Spleen (tissue), 11 donors: ENCODE data around the gene PKD1L1. TPM values are rescaled to one million over a fixed set of nuclear protein-coding genes. Genes with fewer than 3 reads are reported as not detected.

Source experiments
- DNase-seq: peaks from one replicate; pipeline ENCODE4 v3.0.0-alpha.2; 2020
- H3K27ac ChIP-seq, 8 donors: fragments of 200-600 bp; sonication (generic) in 7 of 8; 1 replicate in 4 of 8; 2 replicates in 4 of 8; pipeline versions ENCODE4 v1.5.0 to v1.8.0; 2016 to 2021; ENCODE audit warnings: inconsistent platforms in 4 of 8, mild to moderate bottlenecking in 4 of 8, moderate library complexity in 1 of 8
- H3K27me3 ChIP-seq, 7 donors: fragments of 200-600 bp; sonication (generic) in 6 of 7; replicated peaks in 1 of 7; 1 replicate in 4 of 7; 2 replicates in 3 of 7; pipeline versions ENCODE4 v1.5.0 to v1.8.0; 2016 to 2021; ENCODE audit warnings: inconsistent platforms in 3 of 7, mild to moderate bottlenecking in 1 of 7
- H3K36me3 ChIP-seq, 6 donors: fragments of 200-600 bp; sonication (generic) in 5 of 6; 1 replicate in 4 of 6; 2 replicates in 2 of 6; pipeline versions ENCODE4 v1.5.0 to v1.8.0; 2016 to 2021; ENCODE audit warnings: inconsistent platforms in 2 of 6
- H3K4me1 ChIP-seq, 6 donors: fragments of 200-600 bp; sonication (generic) in 5 of 6; 1 replicate in 3 of 6; 2 replicates in 3 of 6; pipeline versions ENCODE4 v1.5.0 to v1.8.0; 2016 to 2021; ENCODE audit warnings: inconsistent platforms in 3 of 6
- H3K4me3 ChIP-seq, 8 donors: fragments of 200-600 bp; sonication (generic) in 7 of 8; 1 replicate in 4 of 8; 2 replicates in 4 of 8; pipeline versions ENCODE4 v1.5.0 to v1.8.0; 2016 to 2021; ENCODE audit warnings: inconsistent platforms in 4 of 8, mild to moderate bottlenecking in 4 of 8, moderate library complexity in 2 of 8
- H3K9me3 ChIP-seq, 8 donors: fragments of 200-600 bp; sonication (generic) in 7 of 8; 1 replicate in 4 of 8; 2 replicates in 4 of 8; pipeline versions ENCODE4 v1.5.0 to v1.8.0; 2016 to 2021; ENCODE audit warnings: inconsistent platforms in 4 of 8
- CTCF ChIP-seq, 11 experiments: fragments of 200-600 bp in 7 of 11; fragments of 450-650 bp in 4 of 11; sonication (generic) in 4 of 11; IDR thresholded peaks in 8 of 11; conservative IDR thresholded peaks in 3 of 11; 1 replicate in 7 of 11; 2 replicates in 4 of 11; pipeline versions ENCODE4 v1.4.0 to v1.8.0; 2016 to 2021; ENCODE audit warnings: antibody characterized with exemption in 11 of 11, inconsistent platforms in 4 of 11, mild to moderate bottlenecking in 1 of 11
- POLR2A ChIP-seq, 3 donors: fragments of 450-650 bp; IDR thresholded peaks; one replicate each; pipeline ENCODE4 v1.5.1; 2017; ENCODE audit warnings: antibody characterized with exemption in 3 of 3, mild to moderate bottlenecking in 1 of 3
- POLR2AphosphoS5 ChIP-seq, 3 donors: sonication (generic); formaldehyde crosslinking; IDR thresholded peaks; one replicate each; pipeline ENCODE4 v1.5.1; 2017; ENCODE audit warnings: antibody characterized with exemption in 3 of 3
- WGBS, 5 donors: extraction: QIAGEN DNeasy Blood & Tissue Kit in 3 of 5; methylation state at CpG; one replicate each; pipeline versions ENCODE4 v1.1.5 to v1.1.7; 2013 to 2018; 5-methylcytosine and 5-hydroxymethylcytosine counted together
- intact Hi-C: fragments of 100-400 bp; cut with DNase I; formaldehyde crosslinking; loops from one replicate; pipeline ENCODE4 v1.15.0; 2023; ENCODE audit warnings: low total_unique reads
- polyA plus RNA-seq, 3 donors: library from polyadenylated mRNA; stranded (reverse); fragments of 200-250 nt; gene quantifications; one replicate each; pipeline ENCODE4 v1.2.1, GENCODE V29; 2013
- total RNA-seq, 7 donors: library from RNA; depleted of rRNA in 3 of 7; stranded (reverse); fragments of >200 nt in 3 of 7; fragmentation: NEBNext Ultra II Directional in 4 of 7; extraction: Animal tissue kit (Norgen Biotek cat#: 25700) in 4 of 7; gene quantifications; one replicate each; pipeline versions ENCODE4 v1.1.0 to v1.2.1, GENCODE V29; 2016 to 2021
- donor health status: healthy with polysubstance abuse.
- donor health status: DM: no; HTN: no; CAD: no; lungs with moderate emphysema.
- donor health status: DM: no; HTN: no; CAD: no.
- donor health status: Bipolar disorder and iron deficiency.
- donor health status: healthy.
- donor health status: DM: no; HTN: no; CAD: no.
- donor health status: DM: yes; HTN: yes; CAD: no.

Gene PKD1L1
- total and polyA plus RNA-seq, 10 donors = 0.28 to 1.3 (median 0.49) TPM

DNA sequence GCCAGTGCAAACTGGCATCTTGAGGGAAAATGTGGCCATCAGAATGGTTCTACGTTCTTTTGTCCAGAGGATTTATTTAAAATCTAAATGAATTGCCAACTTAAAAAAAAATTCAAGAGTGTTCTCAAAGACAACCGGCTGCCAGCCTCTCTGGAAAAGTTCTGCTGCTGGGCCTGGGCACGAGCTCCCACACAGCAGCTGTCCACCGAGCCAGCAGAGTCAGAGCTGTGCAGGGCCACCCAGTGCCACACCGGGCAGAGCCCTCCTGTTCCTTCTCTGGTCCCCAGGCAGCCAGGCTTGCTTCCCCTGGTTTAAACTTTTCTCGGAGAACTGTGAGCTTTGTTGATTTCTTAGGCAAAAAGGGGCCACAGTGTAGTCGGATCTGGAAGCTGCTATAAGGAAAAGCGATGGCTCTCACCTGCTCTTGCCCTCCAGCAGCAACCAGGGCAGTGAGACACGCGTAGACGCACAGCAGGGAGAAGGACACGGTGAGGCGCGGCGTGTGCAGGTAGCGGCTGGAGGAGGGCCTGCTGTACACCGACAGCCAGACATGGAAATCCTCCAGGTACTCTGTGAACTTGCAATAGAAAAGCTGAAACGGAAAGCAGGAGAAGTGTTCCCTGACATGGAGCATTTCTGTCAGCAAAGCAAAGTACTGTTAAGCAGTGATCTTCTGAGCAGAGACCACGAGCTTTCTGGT lies 111.6 kb downstream of the PKD1L1 start:
- DNase-seq = no peak
- Histone ChIP-seq H3K27ac (no peak overlapping the region), H3K36me3 (no peaks in the 10 kb centered on the region), H3K4me3 (no peak overlapping the region), H3K27me3 (no peaks in the 10 kb centered on the region), H3K9me3 (no peaks in the 10 kb centered on the region), H3K4me1 (peaks cover 0 to 9% (median 3%) of the 10 kb centered on the region in 6 donors)
- 90 to 94% (median 93%) methylated on average over 19 of the region's 19 CpGs for WGBS, 5 donors
- no peak for TF ChIP-seq POLR2A (IDR thresholded peaks at IDR 0.05)
- no peak for TF ChIP-seq CTCF (IDR thresholded peaks at IDR 0.05 in 8 of 11, conservative IDR thresholded peaks at IDR 0.05 in 3 of 11)
- TF ChIP-seq POLR2AphosphoS5 (IDR thresholded peaks at IDR 0.05) = no peak
- intact Hi-C loops = no loop called here

GRCh38 chr7:47836080-47836479 lies 112.2 kb downstream of the PKD1L1 start:
- WGBS, 5 donors = 87 to 96% (median 92%) methylated on average over 11 of the region's 11 CpGs
- intact Hi-C loops = no loop called here
- no peak for TF ChIP-seq POLR2AphosphoS5 (IDR thresholded peaks at IDR 0.05)
- no peak for TF ChIP-seq CTCF (IDR thresholded peaks at IDR 0.05 in 8 of 11, conservative IDR thresholded peaks at IDR 0.05 in 3 of 11)
- no peak for TF ChIP-seq POLR2A (IDR thresholded peaks at IDR 0.05)

DNA sequence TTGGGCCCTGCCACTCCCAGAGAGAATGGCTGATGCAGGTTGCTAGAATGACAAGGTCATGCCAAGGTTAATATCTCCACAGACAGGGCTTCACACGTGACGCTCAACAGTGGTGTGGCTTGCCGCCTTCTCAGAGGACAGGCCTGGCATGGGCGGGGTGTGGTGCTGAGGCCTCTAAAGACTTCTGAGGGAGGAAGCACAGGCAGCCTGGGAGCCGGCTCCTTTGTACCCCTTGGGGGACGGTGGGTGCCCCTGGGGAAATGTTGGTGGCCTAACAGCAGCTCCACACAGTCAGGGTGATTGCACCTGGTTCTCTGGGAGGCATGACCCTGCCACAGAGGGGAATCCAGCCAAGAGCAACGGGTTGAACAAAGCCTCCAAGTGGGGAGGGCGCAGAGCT lies 115.1 kb downstream of the PKD1L1 start:
- H3K27me3 ChIP-seq = no peaks in the 10 kb centered on the region
- DNase-seq = no peak
- intact Hi-C loops = no loop called here
- 60 to 75% (median 65%) methylated on average over 1 to 8 of the region's 8 CpGs for WGBS, 5 donors
- TF ChIP-seq POLR2A (IDR thresholded peaks at IDR 0.05) (no peak), POLR2AphosphoS5 (IDR thresholded peaks at IDR 0.05) (peak in 1 of 3 donors; percentile 54)
- H3K4me3 ChIP-seq = no peak overlapping the region
- no peaks in the 10 kb centered on the region for H3K36me3 ChIP-seq
- peaks cover 0 to 9% (median 3%) of the 10 kb centered on the region in 6 donors for H3K4me1 ChIP-seq
- H3K9me3 ChIP-seq = no peaks in the 10 kb centered on the region
- no peak overlapping the region for H3K27ac ChIP-seq

More at GRCh38 chr7:47836080-47836479, 112.2 kb downstream of the PKD1L1 start:
- H3K4me1 ChIP-seq = peaks cover 0 to 9% (median 3%) of the 10 kb centered on the region in 6 donors
- H3K4me3 ChIP-seq = no peak overlapping the region
- no peaks in the 10 kb centered on the region for H3K36me3 ChIP-seq
- no peak for DNase-seq
- H3K27me3 ChIP-seq = no peaks in the 10 kb centered on the region
- no peak overlapping the region for H3K27ac ChIP-seq
- H3K9me3 ChIP-seq = no peaks in the 10 kb centered on the region

DNA sequence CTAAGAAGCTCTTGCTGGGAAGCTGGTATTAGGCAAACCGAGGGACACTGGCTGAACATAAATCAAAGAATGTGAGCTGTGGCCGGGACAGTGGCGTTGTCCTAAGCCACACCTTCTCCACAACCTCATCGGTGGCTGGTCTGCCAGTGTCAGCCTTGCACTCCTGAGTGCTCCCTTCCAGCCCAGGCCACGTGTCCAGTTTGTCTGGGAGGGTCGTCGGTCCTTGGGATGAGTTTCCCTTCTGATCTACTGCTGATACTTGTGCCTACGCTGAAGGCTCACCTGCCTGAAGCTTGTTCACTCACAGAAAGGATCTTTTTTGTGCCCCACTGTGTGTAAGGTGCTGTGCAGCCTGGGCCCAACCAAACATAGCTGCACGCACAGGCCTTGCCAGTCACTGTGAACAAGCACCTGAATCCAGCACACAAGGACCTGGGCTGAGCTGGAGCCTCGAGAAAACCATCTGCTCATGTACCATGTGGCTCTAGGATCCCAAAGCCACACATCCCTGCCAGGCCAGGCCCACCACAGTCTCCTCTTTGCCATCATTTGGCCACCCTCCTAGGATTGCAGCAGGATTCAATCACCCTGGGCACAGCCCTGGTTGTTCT lies 116.1 kb downstream of the PKD1L1 start:
- Histone ChIP-seq H3K4me1 (peaks cover 0 to 9% (median 3%) of the 10 kb centered on the region in 6 donors), H3K4me3 (no peak overlapping the region), H3K27ac (no peak overlapping the region), H3K27me3 (no peaks in the 10 kb centered on the region), H3K9me3 (no peaks in the 10 kb centered on the region), H3K36me3 (no peaks in the 10 kb centered on the region)
- intact Hi-C loops = no loop called here
- WGBS, 5 donors = 89 to 95% (median 92%) methylated on average over 8 to 10 of the region's 10 CpGs
- DNase-seq = no peak
- TF ChIP-seq POLR2AphosphoS5 (IDR thresholded peaks at IDR 0.05) (no peak), CTCF (IDR thresholded peaks at IDR 0.05 in 8 of 11, conservative IDR thresholded peaks at IDR 0.05 in 3 of 11) (no peak), POLR2A (IDR thresholded peaks at IDR 0.05) (no peak)
